ENCODE data around the gene IL32.

- TF ChIP-seq CTCF (IDR thresholded peaks at IDR 0.05; ENCODE audit: borderline replicate concordance, extremely low read depth, low read length, poor library complexity, severe bottlenecking) (peak; percentile 61), EZH2 (IDR thresholded peaks at IDR 0.05; ENCODE audit: borderline replicate concordance, low read depth, low read length, severe bottlenecking) (no peak)
Measured at GRCh38 chr16:3094289-3095027, 29.0 kb downstream of the IL32 start.
